Psoas muscle (tissue), 8 donors: Measurements from ENCODE around the gene NUDT1. TPM values are rescaled to one million over a fixed set of nuclear protein-coding genes. Genes with fewer than 3 reads are reported as not detected.
A peak's percentile ranks its signal among the peaks of the same experiment; 100 is the strongest.

Source experiments
- ATAC-seq, 4 donors: fragments of 200-7000 bp; cut with Tn5 transposase; one replicate each; pipeline ENCODE4 v1.9.1; 2020; ENCODE audit warnings: moderate library complexity in 3 of 4, mild to moderate bottlenecking in 2 of 4
- DNase-seq, 2 donors: peaks; one replicate each; pipeline ENCODE4 v3.0.0-alpha.2; 2020
- H3K27ac ChIP-seq: fragments of 200-600 bp; one replicate; pipeline ENCODE4 v1.8.0; 2022
- H3K27me3 ChIP-seq, 3 donors: fragments of 200-600 bp in 1 of 3; one replicate each; pipeline versions ENCODE4 v1.6.1 to v1.8.0; 2013 to 2022; ENCODE audit warnings: low read length in 2 of 3, mild to moderate bottlenecking in 2 of 3, moderate library complexity in 1 of 3; ENCODE audit not compliant: insufficient read depth in 3 of 3
- H3K36me3 ChIP-seq, 2 donors: fragments of 200-600 bp in 1 of 2; one replicate each; pipeline versions ENCODE4 v1.6.1 to v1.8.0; 2013 to 2022; ENCODE audit warnings: low read depth in 1 of 2, mild to moderate bottlenecking in 1 of 2, moderate library complexity in 1 of 2; ENCODE audit not compliant: insufficient read depth in 1 of 2
- H3K4me1 ChIP-seq: fragments of 200-600 bp; one replicate; pipeline ENCODE4 v1.8.0; 2022
- H3K4me3 ChIP-seq: fragments of 200-600 bp; one replicate; pipeline ENCODE4 v1.8.0; 2022; ENCODE audit warnings: mild to moderate bottlenecking
- H3K9me3 ChIP-seq: fragments of 200-600 bp; one replicate; pipeline ENCODE4 v1.8.0; 2022
- CTCF ChIP-seq: fragments of 200-600 bp; IDR thresholded peaks from one replicate; pipeline ENCODE4 v1.8.0; 2022; ENCODE audit warnings: antibody characterized with exemption
- WGBS, 3 donors: extraction: QIAGEN DNeasy Blood & Tissue Kit; methylation state at CpG; one replicate each; pipeline versions ENCODE4 v1.1.6 to v1.1.7; 2013; 5-methylcytosine and 5-hydroxymethylcytosine counted together
- intact Hi-C, 2 donors: fragments of 100-400 bp; cut with DNase I; formaldehyde crosslinking; loops; one replicate each; pipeline versions ENCODE4 v1.11.0 to v1.14.2; 2022
- polyA plus RNA-seq, 3 donors: library from polyadenylated mRNA; stranded (reverse); fragments of 200-250 nt; gene quantifications; one replicate each; pipeline ENCODE4 v1.2.3, GENCODE V29; 2013
- total RNA-seq, 4 donors: library from RNA; stranded (reverse); fragmentation: NEBNext Ultra II Directional in 2 of 4; extraction: Animal tissue kit (Norgen Biotek cat#: 25700) in 2 of 4; gene quantifications; one replicate each; pipeline versions ENCODE4 v1.2.1 to v1.2.4, GENCODE V29; 2021 to 2023
- donor health status: healthy with polysubstance abuse.
- donor health status: DM: no; HTN: no; CAD: no; lungs with moderate emphysema.
- donor health status: Bipolar disorder and iron deficiency.
- donor health status: healthy.
- donor health status: DM: yes; HTN: yes; CAD: no.
- donor health status: DM: no; HTN: no; CAD: no.
- donor health status: DM: no; HTN: no; CAD: no.
- donor health status: DM: yes; HTN: yes; CAD: no.

NUDT1 gene
- total and polyA plus RNA-seq, 7 donors, result 5.6 to 29.2 (median 12.4) TPM

DNA sequence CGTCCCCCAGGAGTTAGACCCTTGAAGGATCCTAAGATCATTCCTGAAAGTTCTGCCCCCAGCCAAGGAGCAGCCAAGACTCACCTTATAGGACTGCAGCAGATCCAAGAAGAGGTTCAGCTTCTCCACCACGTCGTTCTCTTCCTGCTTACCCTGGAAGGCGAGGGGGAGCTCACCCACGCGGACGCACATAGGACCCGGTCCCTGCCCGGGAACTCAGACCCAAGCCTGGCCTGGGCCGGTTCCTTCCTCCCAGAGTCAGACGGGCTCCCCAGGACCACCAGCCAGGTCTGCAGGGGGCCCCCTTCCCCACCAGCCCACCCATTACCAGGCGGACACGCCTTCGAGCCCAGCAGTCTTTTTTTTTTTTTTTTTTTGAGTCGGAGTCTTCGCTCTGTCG lies 15.6 kb downstream of the NUDT1 start:
- ATAC-seq (no peak), DNase-seq (no peak)
- Histone ChIP-seq H3K4me1 (no peaks in the 10 kb centered on the region), H3K36me3 (peaks cover 2 to 23% of the 10 kb centered on the region in 2 donors), H3K27me3 (no peaks in the 10 kb centered on the region), H3K27ac (no peak overlapping the region), H3K4me3 (no peak overlapping the region), H3K9me3 (no peaks in the 10 kb centered on the region)
- 91 to 93% (median 93%) methylated on average over 13 to 17 of the region's 17 CpGs for WGBS, 3 donors
- intact Hi-C loops, result no loop called here
- TF ChIP-seq CTCF, result no peak

DNA sequence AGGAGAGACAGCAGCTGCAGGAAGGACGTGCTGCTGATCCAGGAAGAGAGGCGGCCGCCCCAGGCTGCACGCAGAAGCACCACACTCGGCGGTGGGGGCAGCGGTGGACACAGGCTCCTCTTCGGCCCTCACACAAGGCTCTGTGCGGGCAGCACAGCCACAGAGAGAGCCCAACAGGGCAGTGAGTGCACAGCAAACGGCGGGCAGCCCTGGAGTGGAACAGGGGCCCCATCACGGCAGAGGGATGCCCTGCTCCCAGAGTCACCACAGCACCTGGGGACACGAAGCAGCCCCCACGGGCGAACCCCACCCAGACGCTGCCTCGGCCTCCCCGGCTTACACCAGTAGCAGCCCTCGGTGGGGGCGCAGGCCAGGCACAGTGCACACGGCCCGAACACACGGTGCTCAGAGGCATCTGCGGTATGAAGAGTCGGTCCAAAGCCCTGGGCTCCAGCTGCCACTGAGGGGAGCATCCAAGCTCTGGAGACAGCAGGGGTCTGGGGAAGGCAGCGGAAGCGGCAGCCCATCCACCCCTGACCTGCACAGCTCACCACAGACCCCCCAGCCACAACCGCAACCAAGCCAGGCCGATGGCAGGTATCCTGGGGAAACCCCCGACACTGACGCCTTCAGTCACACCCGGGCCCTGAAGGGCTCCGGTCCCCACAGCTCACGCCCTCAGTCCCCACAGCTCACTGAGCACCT lies 16.8 kb downstream of the NUDT1 start:
- Histone ChIP-seq H3K27ac (no peak overlapping the region), H3K9me3 (no peaks in the 10 kb centered on the region), H3K36me3 (peaks cover 2 to 26% of the 10 kb centered on the region in 2 donors), H3K4me3 (no peak overlapping the region), H3K27me3 (no peaks in the 10 kb centered on the region), H3K4me1 (no peaks in the 10 kb centered on the region)
- DNase-seq (no peak), ATAC-seq (no peak)
- TF ChIP-seq CTCF, result no peak
- intact Hi-C loops, result no loop called here
- WGBS, 3 donors, result 94 to 96% (median 94%) methylated on average over 34 of the region's 34 CpGs

- DNase-seq (no peak), ATAC-seq (no peak)
- intact Hi-C loops, result no loop called here
- TF ChIP-seq CTCF, result no peak
- 88 to 91% (median 89%) methylated on average over 9 of the region's 9 CpGs for WGBS, 3 donors
- Histone ChIP-seq H3K4me1 (no peaks in the 10 kb centered on the region), H3K36me3 (peaks cover 2 to 26% of the 10 kb centered on the region in 2 donors), H3K27ac (no peak overlapping the region), H3K27me3 (no peaks in the 10 kb centered on the region), H3K9me3 (no peaks in the 10 kb centered on the region), H3K4me3 (no peak overlapping the region)
These were observed 17.5 kb downstream of the NUDT1 start for GRCh38 chr7:2259480-2259879.

GRCh38 chr7:2260820-2261219 lies 18.8 kb downstream of the NUDT1 start:
- 87 to 90% (median 88%) methylated on average over 5 of the region's 5 CpGs for WGBS, 3 donors
- intact Hi-C loops, result no loop called here
- no peak for ATAC-seq
- no peak overlapping the region for H3K27ac ChIP-seq
- H3K4me3 ChIP-seq, result no peak overlapping the region
- no peaks in the 10 kb centered on the region for H3K4me1 ChIP-seq
- DNase-seq, result no peak
- H3K36me3 ChIP-seq, result peaks cover 2 to 21% of the 10 kb centered on the region in 2 donors
- H3K27me3 ChIP-seq, result no peaks in the 10 kb centered on the region
- H3K9me3 ChIP-seq, result no peaks in the 10 kb centered on the region
- TF ChIP-seq CTCF, result no peak

DNA sequence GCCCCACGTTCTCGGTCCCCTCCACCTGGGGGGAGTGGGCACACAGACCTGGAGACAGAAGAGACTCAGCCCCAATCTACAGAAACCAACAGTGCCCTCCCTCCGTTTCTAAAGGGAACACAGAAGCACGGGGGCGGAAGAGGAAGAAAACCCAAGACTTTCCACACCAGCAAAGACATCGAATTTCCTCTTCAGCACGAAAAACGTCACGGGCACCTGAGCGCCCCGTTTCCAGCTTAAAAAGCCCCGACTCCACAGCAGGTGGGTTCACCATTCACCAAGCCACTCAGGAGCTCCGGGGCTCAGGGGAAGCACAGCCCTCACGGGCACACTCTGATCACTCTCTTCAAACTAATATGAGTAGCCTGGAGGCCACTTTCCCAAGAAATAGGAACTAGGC lies 19.6 kb downstream of the NUDT1 start:
- no peak for ATAC-seq
- intact Hi-C loops, result no loop called here

More for the DNA sequence above, 19.6 kb downstream of the NUDT1 start:
- Histone ChIP-seq H3K9me3 (no peaks in the 10 kb centered on the region), H3K27me3 (no peaks in the 10 kb centered on the region), H3K27ac (no peak overlapping the region), H3K36me3 (peaks cover 2 to 14% of the 10 kb centered on the region in 2 donors), H3K4me3 (no peak overlapping the region), H3K4me1 (no peaks in the 10 kb centered on the region)
- 88 to 92% (median 90%) methylated on average over 14 of the region's 14 CpGs for WGBS, 3 donors
- DNase-seq, result peak in 1 of 2 donors; percentile 4
- TF ChIP-seq CTCF, result no peak
